DMS 273 treated with DMSO at 0.1 percent for 48 hours (cell line): ENCODE results near the gene ZSCAN5C.
"Not testable (repeated sequence)": the region's sequence is repeated elsewhere in the genome, so short reads cannot be mapped to it uniquely, and the experiment has no call there.

Experiments used
- DNase-seq: peaks from one replicate; lab custom pipeline; 2025; lab: John Stamatoyannopoulos, UW

The ZSCAN5C gene

DNA sequence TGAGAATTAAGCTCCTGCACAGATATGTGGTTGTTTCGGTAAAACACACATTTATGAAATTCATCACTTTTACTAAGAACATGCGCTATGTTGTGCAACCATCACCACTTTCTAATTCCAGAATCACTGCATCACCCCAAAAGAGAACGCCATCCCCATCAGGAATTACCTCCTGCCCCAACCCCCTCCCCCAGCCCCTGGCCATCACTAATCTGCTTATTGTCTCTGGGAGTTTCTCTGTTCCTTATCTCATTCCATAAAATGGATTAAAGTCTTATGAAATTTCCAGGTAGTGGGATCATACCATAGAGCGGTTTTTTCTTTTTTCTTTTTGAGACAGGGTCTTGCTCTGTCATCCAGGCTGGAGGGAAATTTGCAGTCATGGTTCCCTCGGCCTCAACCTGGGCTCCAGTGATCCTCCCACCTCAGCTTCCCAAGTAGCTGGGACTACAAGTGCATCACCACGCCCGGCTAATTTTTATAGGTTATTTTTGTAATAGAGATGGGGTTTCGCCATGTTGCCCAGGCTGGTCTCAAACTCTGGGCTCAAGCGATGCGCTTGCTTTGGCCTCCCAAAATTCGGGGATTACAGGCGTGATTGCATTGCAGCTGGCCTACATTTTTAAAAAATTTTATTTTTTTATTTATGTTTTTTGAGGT, 8.0 kb upstream of the ZSCAN5C start:
- DNase-seq, result no peak

DNA sequence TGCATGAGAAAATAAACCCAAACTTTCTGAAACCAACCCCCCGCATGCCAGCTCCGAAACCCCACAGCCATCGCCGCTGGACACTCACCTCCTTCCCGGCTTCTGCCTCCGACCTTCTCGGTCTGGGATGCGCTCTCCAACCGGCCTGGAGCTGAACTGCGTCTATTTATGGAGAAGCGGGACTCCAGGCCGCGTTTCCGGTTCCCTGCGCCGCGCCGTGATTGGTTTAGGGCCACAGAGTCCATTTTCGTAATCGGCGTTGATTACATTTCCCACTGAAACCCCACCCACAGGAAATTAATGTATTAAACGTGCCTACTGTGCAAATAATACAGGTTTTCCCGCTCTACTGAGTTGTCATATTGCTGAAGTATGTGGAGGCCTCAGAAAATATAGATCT, 4.4 kb upstream of the ZSCAN5C start, which contains the start of gene ZSCAN5B:
Gene ZSCAN5B, minus strand, starts transcription at position 138 of the 400 bp plus-strand sequence. CDS start 4,731 bp downstream, outside the sequence.
- not testable (repeated sequence) for DNase-seq

DNA sequence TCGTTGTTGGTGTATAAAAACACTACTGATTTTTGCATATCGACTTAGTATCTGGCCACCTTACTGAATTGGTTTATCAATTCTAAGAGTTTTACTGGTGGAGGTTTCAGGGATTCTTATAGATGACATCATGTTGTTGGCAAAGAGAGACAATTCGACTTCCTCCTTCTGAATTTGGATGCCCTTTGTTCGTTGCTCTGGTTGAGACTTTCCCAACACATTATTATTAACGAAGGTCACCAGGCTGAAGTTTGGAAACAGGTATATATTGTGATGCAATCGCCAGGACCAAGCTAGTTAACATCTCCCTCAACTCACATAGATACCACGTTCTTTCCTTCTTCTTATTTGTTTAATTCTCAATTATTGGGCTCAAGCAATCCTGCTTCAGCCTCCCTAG, 2.4 kb upstream of the ZSCAN5C start:
- DNase-seq, result no peak

DNA sequence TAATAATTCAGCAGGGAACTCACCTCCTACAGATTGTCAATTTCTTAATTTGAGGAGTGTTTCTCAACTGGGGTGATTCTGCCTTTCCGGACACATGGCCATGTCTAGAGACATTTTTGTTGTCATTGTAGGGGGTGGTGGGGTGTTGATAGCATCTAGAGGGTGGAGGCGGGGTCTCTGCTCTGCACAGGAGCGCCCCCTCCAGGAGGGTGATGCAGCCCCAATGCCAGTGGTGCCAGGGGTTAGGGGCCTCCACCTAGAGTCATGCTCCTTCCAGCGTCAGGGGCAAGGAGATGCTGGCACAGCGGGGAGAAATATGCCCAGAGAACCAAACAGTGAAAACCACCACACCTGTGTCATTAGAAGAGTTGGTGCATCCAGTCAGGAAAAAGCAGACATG, 5.5 kb downstream of the ZSCAN5C start:
- DNase-seq, result not testable (repeated sequence)

DNA sequence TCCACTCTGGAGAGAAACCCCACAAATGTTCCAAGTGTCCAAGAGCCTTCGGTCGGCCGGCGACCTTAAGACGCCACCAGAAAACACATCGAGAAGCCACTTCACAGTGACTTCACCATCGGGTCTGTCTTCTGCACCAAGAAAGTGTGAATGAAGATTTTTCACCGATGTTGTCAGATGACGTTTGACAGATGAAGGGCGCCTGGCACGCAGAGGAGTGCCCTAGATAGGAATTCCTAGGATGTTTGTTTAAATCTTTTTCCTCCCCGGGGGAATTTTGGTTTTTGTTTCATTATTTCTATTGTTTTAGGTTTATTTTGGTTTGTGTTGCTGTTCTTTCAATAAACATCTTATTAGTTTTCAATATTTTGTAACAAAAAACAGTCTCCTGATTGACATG, 7.0 kb downstream of the ZSCAN5C start:
- DNase-seq, result no peak

DNA sequence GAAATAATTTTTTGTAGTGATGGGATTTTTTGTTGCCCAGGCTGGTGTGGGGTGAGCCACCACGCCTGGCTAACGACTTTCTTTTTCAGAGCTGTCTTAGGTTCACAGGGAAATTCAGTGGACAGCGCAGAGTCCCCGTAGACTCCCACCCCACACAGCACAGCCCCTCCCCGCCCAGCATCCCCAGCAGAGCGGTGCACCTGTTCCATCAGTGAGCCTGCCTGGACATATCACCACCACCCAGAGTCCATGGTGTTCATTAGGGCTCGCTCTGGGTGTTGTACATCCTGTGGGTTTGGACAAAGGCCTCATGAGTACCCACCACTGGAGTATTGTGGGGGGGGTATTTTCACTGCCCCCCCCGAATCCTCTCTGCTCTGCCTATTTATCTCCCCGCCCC, 8.0 kb downstream of the ZSCAN5C start:
- not testable (repeated sequence) for DNase-seq

DNA sequence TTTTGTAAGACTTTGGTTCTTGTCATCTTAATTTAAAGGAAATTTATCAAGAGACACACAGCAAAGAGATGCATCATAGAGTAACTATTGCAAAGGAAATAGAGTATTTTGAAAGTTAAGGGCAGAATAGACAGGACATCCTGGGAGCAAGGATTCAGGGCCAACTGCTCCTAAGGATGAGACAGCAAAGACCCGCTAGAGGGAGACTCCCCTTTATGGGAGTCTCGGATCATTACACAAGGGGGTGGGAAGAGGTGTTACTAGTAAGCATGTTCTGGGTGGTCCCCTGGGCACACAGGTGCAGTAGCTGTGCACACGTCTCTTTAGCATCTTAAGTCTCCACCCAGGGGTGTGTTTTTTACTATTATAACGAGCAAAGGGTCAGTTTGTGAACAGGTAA, 9.6 kb downstream of the ZSCAN5C start:
- no peak for DNase-seq

DNA sequence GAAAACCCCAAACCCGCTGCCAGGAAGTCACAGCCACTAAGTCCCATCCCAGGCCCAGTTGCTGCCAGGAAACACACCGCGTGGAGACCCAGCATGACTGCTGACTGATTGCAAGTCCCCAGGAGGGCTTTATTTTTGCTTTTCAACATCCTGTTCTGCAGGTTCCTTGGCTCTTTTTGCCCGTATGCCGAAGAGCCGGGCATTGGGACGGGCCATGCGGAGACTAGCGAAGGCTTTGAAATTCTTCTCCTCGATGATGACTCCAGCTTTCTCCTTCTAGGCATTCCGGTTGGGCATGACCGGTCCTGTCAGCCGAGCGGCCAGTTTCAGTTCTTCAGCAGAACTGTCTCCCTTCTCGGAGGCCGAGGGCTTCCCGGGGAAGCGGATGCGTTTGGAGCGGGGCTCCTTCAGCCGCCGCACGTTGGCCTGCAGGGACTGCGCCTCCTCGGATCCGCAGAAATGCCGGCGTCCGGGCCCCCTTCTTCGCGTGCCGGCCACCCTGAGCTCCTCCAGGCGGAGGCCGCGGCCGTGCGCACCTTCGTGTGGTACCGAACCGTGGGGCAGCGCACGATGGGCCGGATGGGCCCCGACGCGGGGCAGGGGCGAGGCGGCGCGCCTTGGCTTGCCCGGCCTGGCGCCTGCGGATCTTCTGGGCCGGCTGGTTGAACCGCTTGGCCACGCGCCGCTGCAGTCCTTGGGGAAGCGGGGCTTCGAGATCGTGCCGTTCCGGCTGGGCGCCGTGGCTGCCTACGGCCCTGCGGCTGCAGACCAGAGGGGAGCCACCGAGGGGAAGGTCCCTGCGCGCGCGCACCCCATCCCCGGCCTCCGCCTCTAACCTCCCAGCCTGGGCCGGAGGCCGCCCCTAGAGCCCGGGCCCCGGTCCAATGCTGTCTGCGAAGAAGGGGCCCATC, 15.2 kb downstream of the ZSCAN5C start:
- no peak for DNase-seq

DNA sequence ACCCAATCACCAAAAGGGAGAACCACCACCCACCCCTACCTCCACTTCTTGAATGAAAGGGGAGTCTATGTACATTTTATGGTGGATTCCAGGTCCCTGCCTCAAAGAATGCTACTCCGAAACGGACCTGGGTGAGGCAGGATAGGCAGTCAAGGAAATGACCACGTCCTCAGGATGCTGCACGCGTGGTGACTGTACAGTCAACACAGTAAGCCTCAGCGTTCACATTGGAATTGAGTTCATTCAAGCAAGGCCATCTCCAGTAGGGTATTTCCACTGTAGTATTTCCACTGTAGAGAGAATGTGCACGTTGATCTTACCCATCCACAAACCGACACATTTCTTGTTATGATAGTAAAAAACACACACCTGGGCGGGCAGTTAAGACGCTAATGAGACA, 16.9 kb downstream of the ZSCAN5C start:
- no peak for DNase-seq

DNA sequence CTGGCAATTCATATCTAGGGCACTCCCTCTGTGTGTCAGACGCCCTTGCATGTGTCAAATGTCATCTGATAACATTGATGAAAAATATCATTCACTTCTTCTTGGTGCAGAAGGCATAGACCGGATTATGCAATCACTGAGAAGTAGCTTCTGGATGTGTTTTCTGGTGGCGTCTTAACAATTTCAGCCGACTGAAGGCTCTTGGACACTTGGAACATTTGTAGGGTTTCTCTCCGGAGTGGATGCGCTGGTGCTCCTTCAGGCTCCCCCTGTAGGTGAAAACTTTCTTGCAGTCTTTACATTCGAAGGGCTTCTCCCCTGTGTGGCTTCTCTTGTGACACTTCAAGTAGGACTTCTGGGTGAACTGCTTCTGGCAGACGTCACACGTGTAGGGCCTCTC, 19.4 kb downstream of the ZSCAN5C start:
- not testable (repeated sequence) for DNase-seq

DNA sequence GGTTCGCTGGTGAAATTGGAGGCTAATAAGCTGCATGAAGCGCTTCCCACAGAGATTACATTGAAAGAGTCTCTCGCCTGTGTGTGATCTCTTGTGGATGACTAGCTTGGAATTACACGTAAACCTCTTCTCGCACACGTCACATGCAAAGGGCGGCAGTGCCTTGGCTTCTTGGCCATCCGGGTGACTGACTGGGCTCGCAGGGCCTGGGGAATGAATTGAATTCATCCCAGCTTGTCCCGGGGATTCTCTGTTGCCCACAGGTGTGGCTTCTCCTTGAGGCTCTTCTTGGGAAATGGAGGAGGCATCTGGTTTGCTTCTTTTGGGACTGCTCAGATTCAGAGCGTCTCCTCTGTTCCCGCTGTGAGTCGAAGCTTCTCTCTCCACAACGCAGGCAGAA, 19.8 kb downstream of the ZSCAN5C start:
- no peak for DNase-seq

DNA sequence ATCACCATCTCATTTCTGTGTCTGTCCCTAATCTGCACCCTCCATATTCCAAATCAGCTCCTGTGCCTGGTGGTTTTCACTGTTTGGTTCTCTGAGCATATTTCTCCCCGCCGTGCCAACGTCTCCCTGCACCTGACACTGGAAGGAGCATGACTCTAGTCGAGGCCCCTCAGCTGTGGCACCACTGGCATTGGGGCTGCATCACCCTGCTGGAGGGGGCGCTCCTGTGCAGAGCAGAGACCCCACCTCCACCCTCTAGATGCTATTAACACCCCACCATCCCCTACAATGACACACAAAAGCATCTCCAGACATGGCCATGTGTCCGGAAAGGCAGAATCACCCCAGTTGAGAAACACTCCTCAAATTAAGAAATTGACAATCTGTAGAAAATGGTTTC, 20.8 kb downstream of the ZSCAN5C start:
- DNase-seq, result no peak

DNA sequence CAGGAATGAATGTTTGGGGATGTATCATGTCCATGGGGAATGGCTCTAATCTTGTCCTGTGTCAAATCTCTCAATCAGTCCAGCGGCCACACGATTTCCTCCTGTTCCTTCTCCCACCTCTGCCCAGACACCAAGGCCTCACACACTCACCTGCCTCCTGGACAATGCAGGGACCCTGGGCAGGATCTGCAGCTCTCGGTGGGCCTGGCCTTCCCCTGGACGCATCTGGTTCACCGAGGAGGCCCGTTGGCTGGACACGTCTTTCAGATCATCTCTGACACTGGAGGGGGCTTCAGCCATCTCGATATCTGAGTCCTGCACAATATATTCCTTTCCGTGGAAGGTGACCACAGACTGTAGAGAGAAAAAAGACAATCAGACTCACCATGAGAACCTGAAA, 21.4 kb downstream of the ZSCAN5C start:
- no peak for DNase-seq

DNA sequence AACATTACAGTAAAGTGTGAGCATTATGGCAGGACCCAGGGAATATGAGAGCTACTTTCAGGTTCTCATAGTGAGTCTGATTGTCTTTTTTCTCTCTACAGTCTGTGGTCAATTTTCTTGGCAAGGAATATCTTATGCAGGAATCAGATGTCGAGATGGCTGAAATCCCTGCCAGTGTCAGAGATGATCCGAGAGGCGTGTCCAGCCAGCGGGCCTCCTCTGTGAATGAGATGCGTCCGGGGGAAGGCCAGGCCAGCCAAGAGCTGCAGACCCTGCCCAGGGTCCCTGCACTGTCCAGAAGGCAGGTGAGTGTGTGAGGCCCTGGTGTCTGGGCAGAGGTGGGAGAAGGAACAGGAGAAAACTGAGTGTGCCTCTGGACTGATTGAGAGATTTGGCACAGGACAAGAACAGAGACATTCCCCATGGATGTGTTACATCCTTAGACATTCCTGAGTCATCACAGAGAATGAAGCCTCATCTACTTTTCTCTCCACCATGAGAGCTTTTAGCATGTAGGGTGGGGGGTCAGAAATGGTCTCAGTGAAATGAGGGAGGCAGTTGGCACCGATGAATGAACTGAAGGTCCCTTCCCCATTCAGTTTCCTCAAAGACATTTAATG, 43.2 kb downstream of the ZSCAN5C start:
- DNase-seq, result no peak

DNA sequence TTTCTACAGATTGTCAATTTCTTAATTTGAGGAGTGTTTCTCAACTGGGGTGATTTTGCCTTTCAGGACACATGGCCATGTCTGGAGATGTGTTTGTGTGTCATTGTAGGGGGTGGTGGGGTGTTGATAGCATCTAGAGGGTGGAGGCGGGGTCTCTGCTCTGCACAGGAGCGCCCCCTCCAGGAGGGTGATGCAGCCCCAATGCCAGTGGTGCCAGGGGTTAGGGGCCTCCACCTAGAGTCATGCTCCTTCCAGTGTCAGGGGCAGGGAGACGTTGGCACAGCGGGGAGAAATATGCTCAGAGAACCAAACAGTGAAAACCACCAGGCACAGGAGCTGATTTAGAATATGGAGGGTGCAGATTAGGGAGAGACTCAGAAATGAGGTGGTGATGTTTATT, 43.7 kb downstream of the ZSCAN5C start:
- not testable (repeated sequence) for DNase-seq

DNA sequence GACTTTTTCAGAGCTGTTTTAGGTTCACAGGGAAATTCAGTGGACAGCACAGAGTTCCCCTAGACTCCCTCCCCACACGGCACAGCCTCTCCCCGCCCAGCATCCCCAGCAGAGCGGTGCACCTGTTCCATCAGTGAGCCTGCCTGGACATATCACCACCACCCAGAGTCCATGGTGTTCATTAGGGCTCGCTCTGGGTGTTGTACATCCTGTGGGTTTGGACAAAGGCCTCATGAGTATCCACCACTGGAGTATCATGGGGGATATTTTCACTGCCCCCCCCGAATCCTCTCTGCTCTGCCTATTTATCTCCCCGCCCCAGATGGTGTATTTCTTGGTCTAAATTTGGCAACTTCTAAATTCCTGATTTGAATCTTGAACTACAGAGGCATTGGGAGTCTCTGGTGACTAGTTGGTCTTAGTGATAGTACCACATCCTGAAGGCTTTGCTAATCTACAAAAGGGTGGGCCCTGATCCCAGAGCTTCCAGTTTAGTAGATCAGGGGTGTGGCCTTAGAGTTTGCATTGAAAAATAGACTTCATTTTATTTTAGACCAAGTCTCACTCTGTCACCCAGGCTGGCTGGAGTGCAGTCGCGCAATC, 46.8 kb downstream of the ZSCAN5C start:
- DNase-seq, result not testable (repeated sequence)

DNA sequence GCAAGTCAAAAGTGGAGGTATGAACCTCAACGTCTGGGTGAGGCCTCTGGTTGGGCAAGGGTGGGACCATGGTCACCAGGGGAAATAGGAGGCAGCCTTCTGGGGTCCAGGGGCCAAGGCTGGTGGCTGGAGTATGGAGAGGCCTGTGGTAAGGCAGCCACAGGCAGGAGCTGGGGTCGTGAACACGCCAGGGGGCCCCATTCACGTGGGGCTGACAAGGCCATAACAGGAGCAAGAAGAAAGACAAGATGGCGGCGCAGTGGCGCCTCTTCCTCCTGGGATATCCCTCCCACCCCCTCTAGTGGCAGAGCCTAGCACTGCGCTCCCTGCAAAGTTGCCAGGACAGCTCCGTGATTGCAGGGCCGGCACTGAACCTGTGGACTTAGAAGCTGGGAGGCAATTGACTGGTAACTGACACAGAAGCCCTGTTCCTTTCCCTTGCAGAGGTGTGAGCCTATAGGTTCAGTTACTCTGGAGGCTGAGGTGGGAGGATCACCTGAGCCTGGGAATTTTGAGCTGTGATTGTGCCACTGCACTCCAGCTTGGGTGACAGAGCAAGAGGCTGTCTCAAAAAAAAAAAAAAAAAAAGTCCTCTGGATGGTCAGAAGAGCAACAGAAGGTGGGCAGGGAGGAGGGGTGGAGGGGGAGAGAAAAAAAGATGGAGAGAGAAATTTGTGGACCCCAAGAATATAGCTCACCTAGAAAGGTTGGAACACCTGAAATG, 50.8 kb downstream of the ZSCAN5C start:
- DNase-seq, result no peak

DNA sequence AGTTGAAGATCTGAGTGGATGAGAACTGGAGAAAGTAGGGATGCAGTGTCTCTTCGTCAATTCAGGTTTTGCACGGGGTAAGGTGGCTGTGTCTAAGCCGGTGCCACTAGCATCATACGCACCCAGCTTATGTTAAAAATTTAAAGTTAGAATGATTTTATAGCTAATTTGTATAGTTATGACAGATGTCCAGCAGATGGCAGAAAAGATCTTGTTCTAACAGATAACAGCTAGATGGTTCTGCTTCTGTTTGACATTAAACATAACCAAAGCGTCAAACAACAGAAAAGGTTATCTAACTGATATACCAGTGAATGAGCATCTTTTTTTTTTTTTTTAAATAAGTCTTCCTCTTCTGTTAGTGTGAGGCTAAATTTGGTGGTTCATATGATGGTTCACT, 51.7 kb downstream of the ZSCAN5C start:
- DNase-seq, result peak; percentile 37

DNA sequence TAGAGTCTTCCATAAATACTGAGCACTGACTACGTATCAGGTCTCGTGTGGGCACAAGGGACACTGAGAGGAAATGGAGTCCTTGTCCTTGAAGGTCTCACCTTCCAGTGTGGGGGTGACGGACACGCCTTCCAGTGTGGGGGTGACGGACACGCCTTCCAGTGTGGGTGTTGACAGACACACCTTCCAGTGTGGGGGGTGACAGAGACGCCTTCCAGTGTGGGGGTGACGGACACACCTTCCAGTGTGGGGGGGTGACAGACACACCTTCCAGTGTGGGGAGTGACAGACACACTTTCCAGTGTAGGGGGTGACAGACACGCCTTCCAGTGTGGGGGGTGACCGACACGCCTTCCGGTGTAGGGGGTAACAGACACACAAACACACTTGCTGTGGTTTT, 56.2 kb downstream of the ZSCAN5C start:
- no peak for DNase-seq
